GM12874 (cell line): Measurements from ENCODE around the gene CBX7.

ENCODE experiments used
- TF ChIP-seq, protein P1 (sequence below): IDR thresholded peaks from 2 replicates; pipeline ENCODE4 v1.5.1; 2011; ENCODE audit warnings: low read depth, mild to moderate bottlenecking, control low read depth, low read length, moderate library complexity; ENCODE audit not compliant: insufficient read depth

The CBX7 gene

DNA sequence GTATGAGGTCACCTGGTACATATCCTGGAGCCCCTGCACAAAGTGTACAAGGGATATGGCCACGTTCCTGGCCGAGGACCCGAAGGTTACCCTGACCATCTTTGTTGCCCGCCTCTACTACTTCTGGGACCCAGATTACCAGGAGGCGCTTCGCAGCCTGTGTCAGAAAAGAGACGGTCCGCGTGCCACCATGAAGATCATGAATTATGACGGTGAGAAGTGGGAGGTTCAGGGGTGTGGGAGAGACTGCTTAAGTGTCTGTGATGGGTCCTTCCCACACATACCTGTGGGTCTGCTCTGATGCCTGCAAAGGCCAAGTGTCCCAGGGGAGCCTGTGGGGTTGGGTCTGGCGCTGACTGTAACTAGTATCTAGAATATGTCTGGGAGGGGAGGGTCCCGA lies 71.5 kb downstream of the CBX7 start:
- TF ChIP-seq, protein P1, sequence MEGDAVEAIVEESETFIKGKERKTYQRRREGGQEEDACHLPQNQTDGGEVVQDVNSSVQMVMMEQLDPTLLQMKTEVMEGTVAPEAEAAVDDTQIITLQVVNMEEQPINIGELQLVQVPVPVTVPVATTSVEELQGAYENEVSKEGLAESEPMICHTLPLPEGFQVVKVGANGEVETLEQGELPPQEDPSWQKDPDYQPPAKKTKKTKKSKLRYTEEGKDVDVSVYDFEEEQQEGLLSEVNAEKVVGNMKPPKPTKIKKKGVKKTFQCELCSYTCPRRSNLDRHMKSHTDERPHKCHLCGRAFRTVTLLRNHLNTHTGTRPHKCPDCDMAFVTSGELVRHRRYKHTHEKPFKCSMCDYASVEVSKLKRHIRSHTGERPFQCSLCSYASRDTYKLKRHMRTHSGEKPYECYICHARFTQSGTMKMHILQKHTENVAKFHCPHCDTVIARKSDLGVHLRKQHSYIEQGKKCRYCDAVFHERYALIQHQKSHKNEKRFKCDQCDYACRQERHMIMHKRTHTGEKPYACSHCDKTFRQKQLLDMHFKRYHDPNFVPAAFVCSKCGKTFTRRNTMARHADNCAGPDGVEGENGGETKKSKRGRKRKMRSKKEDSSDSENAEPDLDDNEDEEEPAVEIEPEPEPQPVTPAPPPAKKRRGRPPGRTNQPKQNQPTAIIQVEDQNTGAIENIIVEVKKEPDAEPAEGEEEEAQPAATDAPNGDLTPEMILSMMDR = no peak
